ENCODE measurements around the gene TMEM115.

DNA sequence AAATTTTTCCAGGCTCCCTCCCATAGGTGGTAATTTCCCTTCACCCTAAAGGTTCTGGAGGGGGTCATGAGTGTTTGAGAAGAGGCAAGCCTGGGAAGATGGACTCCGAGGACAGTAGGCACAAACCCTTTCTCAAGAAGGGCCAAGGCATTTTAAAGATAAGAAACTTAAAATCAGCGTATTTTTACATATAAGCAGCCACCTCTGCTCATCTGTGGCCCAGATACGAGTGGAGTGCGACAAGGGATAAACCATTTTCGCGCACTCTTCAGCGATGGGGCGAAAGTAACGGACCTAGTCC is 19.2 kb downstream of the TMEM115 start:
- TF ChIP-seq POLR2A (IDR thresholded peaks at IDR 0.05), result no peak
- TF ChIP-seq, protein P1, sequence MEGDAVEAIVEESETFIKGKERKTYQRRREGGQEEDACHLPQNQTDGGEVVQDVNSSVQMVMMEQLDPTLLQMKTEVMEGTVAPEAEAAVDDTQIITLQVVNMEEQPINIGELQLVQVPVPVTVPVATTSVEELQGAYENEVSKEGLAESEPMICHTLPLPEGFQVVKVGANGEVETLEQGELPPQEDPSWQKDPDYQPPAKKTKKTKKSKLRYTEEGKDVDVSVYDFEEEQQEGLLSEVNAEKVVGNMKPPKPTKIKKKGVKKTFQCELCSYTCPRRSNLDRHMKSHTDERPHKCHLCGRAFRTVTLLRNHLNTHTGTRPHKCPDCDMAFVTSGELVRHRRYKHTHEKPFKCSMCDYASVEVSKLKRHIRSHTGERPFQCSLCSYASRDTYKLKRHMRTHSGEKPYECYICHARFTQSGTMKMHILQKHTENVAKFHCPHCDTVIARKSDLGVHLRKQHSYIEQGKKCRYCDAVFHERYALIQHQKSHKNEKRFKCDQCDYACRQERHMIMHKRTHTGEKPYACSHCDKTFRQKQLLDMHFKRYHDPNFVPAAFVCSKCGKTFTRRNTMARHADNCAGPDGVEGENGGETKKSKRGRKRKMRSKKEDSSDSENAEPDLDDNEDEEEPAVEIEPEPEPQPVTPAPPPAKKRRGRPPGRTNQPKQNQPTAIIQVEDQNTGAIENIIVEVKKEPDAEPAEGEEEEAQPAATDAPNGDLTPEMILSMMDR (IDR thresholded peaks at IDR 0.05), result no peak

Measured in thyroid gland (tissue), 4 donors.